Liver (tissue), 9 donors: ENCODE results near the gene OSBPL1A. TPM values are rescaled to one million over a fixed set of nuclear protein-coding genes. Genes with fewer than 3 reads are reported as not detected.

ENCODE experiments used
- DNase-seq: peaks from one replicate; pipeline ENCODE4 v3.0.0-alpha.2; 2017; ENCODE audit warnings: low spot score
- H3K27ac ChIP-seq, 2 donors: one replicate each; pipeline ENCODE4 v1.7.0; 2013; ENCODE audit warnings: inconsistent platforms in 2 of 2, low read length in 2 of 2, control low read depth in 1 of 2, low read depth in 1 of 2, mild to moderate bottlenecking in 1 of 2
- H3K27me3 ChIP-seq, 4 donors: one replicate each; pipeline versions ENCODE4 v1.6.1 to v1.7.0; 2013; ENCODE audit warnings: low read length in 3 of 4, inconsistent platforms in 1 of 4, mild to moderate bottlenecking in 1 of 4, moderate library complexity in 1 of 4; ENCODE audit not compliant: control insufficient read depth in 4 of 4, insufficient read depth in 4 of 4
- H3K36me3 ChIP-seq, 4 donors: one replicate each; pipeline versions ENCODE4 v1.6.1 to v1.7.0; 2013; ENCODE audit warnings: low read length in 3 of 4, mild to moderate bottlenecking in 3 of 4, low read depth in 1 of 4, moderate library complexity in 1 of 4; ENCODE audit not compliant: control insufficient read depth in 4 of 4, insufficient read depth in 3 of 4
- H3K4me1 ChIP-seq, 4 donors: one replicate each; pipeline versions ENCODE4 v1.6.1 to v1.7.0; 2013; ENCODE audit warnings: low read length in 3 of 4, mild to moderate bottlenecking in 3 of 4, moderate library complexity in 1 of 4; ENCODE audit not compliant: control insufficient read depth in 4 of 4, insufficient read depth in 4 of 4
- H3K4me3 ChIP-seq, 3 donors: one replicate each; pipeline versions ENCODE4 v1.6.1 to v1.7.0; 2013; ENCODE audit warnings: low read length in 3 of 3, control low read depth in 1 of 3, low read depth in 1 of 3, mild to moderate bottlenecking in 1 of 3
- H3K9ac ChIP-seq, 2 donors: one replicate each; pipeline ENCODE4 v1.7.0; 2013; ENCODE audit warnings: low read length in 2 of 2, mild to moderate bottlenecking in 2 of 2, moderate library complexity in 2 of 2, control low read depth in 1 of 2, low read depth in 1 of 2
- H3K9me3 ChIP-seq, 4 donors: one replicate each; pipeline versions ENCODE4 v1.6.1 to v1.7.0; 2013; ENCODE audit warnings: low read length in 3 of 4; ENCODE audit not compliant: control insufficient read depth in 4 of 4
- EGR1 ChIP-seq, 2 donors: IDR thresholded peaks; 2 replicates each; pipeline ENCODE4 v1.6.1; 2016 to 2018; ENCODE audit warnings: antibody characterized with exemption in 2 of 2, low read depth in 2 of 2
- FOXA1 ChIP-seq: IDR thresholded peaks from 2 replicates; pipeline ENCODE4 v1.6.1; 2016; ENCODE audit warnings: antibody characterized with exemption
- FOXA2 ChIP-seq: IDR thresholded peaks from 2 replicates; pipeline ENCODE4 v1.6.1; 2016; ENCODE audit warnings: antibody characterized with exemption
- GABPA ChIP-seq, 2 donors: IDR thresholded peaks in 1 of 2; conservative IDR thresholded peaks in 1 of 2; 2 replicates each; pipeline ENCODE4 v1.6.1; 2016; ENCODE audit warnings: antibody characterized with exemption in 2 of 2, mild to moderate bottlenecking in 1 of 2, moderate library complexity in 1 of 2
- HNF4A ChIP-seq, 2 donors: conservative IDR thresholded peaks; 2 replicates each; pipeline ENCODE4 v1.6.1; 2016; ENCODE audit warnings: antibody characterized with exemption in 2 of 2, mild to moderate bottlenecking in 2 of 2
- HNF4G ChIP-seq: IDR thresholded peaks from 2 replicates; pipeline ENCODE4 v1.6.1; 2016; ENCODE audit warnings: antibody characterized with exemption
- JUND ChIP-seq, 2 donors: IDR thresholded peaks; 2 replicates each; pipeline ENCODE4 v1.6.1; 2016; ENCODE audit warnings: antibody characterized with exemption in 2 of 2
- NR2F2 ChIP-seq: IDR thresholded peaks from 2 replicates; pipeline ENCODE4 v1.6.1; 2016; ENCODE audit warnings: antibody characterized with exemption
- RAD21 ChIP-seq, 2 donors: IDR thresholded peaks; 2 replicates each; pipeline ENCODE4 v1.6.1; 2016; ENCODE audit warnings: antibody characterized with exemption in 2 of 2, mild to moderate bottlenecking in 2 of 2
- RXRA ChIP-seq, 2 donors: IDR thresholded peaks; 2 replicates each; pipeline ENCODE4 v1.6.1; 2017 to 2018; ENCODE audit warnings: antibody characterized with exemption in 2 of 2, mild to moderate bottlenecking in 1 of 2
- SP1 ChIP-seq: IDR thresholded peaks from 2 replicates; pipeline ENCODE4 v1.6.1; 2018; ENCODE audit warnings: antibody characterized with exemption, mild to moderate bottlenecking
- TAF1 ChIP-seq: conservative IDR thresholded peaks from 2 replicates; pipeline ENCODE4 v1.6.1; 2016; ENCODE audit warnings: antibody characterized with exemption, mild to moderate bottlenecking
- YY1 ChIP-seq: IDR thresholded peaks from 2 replicates; pipeline ENCODE4 v1.6.1; 2016; ENCODE audit warnings: antibody characterized with exemption, mild to moderate bottlenecking
- WGBS: extraction: QIAGEN DNeasy Blood & Tissue Kit; methylation state at CpG from one replicate; pipeline ENCODE4 v1.1.7; 2013; 5-methylcytosine and 5-hydroxymethylcytosine counted together
- polyA plus RNA-seq, 2 donors: library from polyadenylated mRNA; stranded (reverse) in 1 of 2; unstranded in 1 of 2; fragments of 200-250 nt in 1 of 2; fragments of >200 nt in 1 of 2; fragmentation: Nextera tagmentation in 1 of 2; extraction: Ambion mirVana in 1 of 2; gene quantifications; one replicate each; pipeline versions ENCODE4 v1.2.1 to v1.2.3, GENCODE V29; 2013 to 2015
- total RNA-seq, 2 donors: library from RNA; depleted of rRNA; stranded (reverse); fragments of >200 nt; gene quantifications; one replicate each; pipeline ENCODE4 v1.2.3, GENCODE V29; 2014
- TF ChIP-seq, protein P1 (sequence below): fragments of 150-350 bp; IDR thresholded peaks from 2 replicates; pipeline ENCODE4 v1.5.1; 2017; ENCODE audit warnings: improper control_type of control experiment, low read depth, low read length; ENCODE audit not compliant: missing input control
- TF ChIP-seq, protein P2 (sequence below): IDR thresholded peaks from 2 replicates; pipeline ENCODE4 v1.6.1; 2016; ENCODE audit warnings: antibody characterized with exemption
- TF ChIP-seq, protein P3 (sequence below): IDR thresholded peaks from 2 replicates; pipeline ENCODE4 v1.6.1; 2016; ENCODE audit warnings: antibody characterized with exemption
- TF ChIP-seq, protein P4 (sequence below): IDR thresholded peaks from 2 replicates; pipeline ENCODE4 v1.6.1; 2016; ENCODE audit warnings: antibody characterized with exemption
- donor health status: healthy.
- donor health status: healthy.
- donor health status: healthy.
- donor health status: healthy.
- donor health status: healthy.

OSBPL1A gene
- total and polyA plus RNA-seq, 4 donors: 5.4 to 12.6 (median 8.9) TPM

DNA sequence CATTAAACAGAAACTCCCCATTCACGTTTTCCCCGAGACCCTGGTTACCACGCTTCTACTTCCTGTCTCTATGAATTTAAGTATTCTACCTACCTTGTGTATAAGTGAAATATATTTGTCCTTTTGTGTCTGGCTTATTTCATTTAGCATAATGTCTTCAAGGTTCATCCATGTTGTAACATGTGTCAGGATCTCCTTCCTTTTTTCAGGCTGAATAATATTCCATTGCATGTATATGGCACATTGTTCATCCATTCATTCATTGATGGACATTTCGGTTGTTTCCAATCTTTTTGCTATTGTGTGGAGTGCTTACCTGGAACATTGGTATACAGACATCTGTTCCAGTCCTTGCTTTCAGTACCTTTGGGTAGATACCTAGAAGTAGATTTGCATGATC is 276.9 kb downstream of the OSBPL1A start (continued):
- TF ChIP-seq TAF1 (no peak), FOXA2 (no peak), RAD21 (IDR thresholded peaks at IDR 0.05) (no peak), RXRA (IDR thresholded peaks at IDR 0.05) (no peak), HNF4G (no peak)

DNA sequence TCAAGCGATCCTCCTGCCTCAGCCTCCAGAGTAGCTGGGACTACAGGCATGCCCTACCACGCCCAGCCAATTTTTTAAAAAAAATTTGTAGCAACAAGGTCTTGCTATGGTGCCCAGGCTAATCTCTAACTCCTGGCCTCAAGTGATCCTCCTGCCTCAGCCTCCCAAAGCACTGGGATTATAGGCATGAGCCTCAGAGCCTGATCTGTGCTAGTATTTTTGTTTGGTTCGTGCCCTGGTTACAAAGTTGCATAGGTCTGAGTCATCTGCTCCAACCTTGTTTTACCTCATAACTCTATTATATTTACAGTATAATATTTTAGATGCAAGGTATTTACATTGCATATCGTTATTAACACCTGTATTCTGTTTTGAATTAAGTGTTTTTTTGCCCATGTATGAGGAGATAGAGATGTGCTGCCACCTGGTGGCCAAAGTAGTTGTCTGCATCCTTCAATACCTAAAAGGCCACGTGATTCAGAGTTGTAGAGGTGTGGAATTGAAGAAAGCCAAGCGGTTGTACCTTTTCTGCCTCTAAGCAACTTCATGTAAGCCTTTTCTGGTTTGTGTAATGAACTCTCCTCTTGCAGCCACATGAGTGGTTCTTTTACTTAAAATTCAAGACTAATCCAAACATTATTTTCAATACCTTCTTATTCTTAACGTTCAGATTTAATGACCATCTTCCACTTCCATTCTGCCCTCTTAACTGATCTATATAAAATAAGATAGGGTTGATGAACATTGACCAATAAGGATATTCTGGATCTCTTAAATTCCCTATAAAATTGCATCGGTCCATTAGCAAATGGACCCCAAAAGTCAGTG is 278.7 kb downstream of the OSBPL1A start:
- H3K36me3 ChIP-seq: peaks cover 3 to 38% (median 32%) of the 10 kb centered on the region in 4 donors
- DNase-seq: peak; percentile 73
- H3K9me3 ChIP-seq: no peaks in the 10 kb centered on the region
- TF ChIP-seq RXRA (IDR thresholded peaks at IDR 0.05) (no peak), RAD21 (IDR thresholded peaks at IDR 0.05) (peak; percentile 96 to 97)
- TF ChIP-seq, protein P1, sequence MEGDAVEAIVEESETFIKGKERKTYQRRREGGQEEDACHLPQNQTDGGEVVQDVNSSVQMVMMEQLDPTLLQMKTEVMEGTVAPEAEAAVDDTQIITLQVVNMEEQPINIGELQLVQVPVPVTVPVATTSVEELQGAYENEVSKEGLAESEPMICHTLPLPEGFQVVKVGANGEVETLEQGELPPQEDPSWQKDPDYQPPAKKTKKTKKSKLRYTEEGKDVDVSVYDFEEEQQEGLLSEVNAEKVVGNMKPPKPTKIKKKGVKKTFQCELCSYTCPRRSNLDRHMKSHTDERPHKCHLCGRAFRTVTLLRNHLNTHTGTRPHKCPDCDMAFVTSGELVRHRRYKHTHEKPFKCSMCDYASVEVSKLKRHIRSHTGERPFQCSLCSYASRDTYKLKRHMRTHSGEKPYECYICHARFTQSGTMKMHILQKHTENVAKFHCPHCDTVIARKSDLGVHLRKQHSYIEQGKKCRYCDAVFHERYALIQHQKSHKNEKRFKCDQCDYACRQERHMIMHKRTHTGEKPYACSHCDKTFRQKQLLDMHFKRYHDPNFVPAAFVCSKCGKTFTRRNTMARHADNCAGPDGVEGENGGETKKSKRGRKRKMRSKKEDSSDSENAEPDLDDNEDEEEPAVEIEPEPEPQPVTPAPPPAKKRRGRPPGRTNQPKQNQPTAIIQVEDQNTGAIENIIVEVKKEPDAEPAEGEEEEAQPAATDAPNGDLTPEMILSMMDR: peak; percentile 89
- no peak overlapping the region for H3K9ac ChIP-seq
- H3K27me3 ChIP-seq: no peaks in the 10 kb centered on the region
- H3K4me3 ChIP-seq: no peak overlapping the region
- WGBS: 60% methylated on average over 8 of the region's 8 CpGs
- peaks cover 4 to 48% (median 21%) of the 10 kb centered on the region in 4 donors for H3K4me1 ChIP-seq
- H3K27ac ChIP-seq: no peak overlapping the region

DNA sequence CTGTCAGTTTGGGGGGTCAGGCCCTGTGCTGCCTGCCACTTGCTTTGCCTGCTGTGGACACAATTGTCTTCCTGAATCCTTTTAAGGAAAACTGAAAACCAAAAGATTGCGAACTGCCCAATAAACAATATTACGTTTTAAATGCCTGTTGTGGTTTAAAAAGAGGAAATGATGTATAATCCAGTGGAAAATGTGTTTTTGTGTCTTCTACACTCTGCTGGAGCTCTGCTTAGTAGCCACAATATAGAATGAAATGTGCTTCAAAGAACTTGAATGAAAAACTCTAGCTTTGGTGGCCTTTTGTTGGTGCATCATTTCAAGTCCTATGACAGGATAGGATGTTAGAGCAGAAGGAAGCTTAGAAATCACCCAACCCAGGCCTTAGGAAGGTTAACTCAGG is 282.0 kb downstream of the OSBPL1A start:
- Histone ChIP-seq H3K36me3 (peaks cover 2 to 21% (median 17%) of the 10 kb centered on the region in 4 donors), H3K4me3 (peak overlapping the region; percentile 58 to 86 (median 63)), H3K9ac (peak overlapping the region; percentile 72 to 93), H3K27me3 (no peaks in the 10 kb centered on the region), H3K4me1 (peaks cover 5 to 52% (median 18%) of the 10 kb centered on the region in 4 donors), H3K9me3 (no peaks in the 10 kb centered on the region), H3K27ac (peak overlapping the region; percentile 94 to 98)
- 33% methylated on average over 2 of the region's 2 CpGs for WGBS
- TF ChIP-seq HNF4G (no peak), RXRA (IDR thresholded peaks at IDR 0.05) (no peak), NR2F2 (no peak)
- DNase-seq: no peak

DNA sequence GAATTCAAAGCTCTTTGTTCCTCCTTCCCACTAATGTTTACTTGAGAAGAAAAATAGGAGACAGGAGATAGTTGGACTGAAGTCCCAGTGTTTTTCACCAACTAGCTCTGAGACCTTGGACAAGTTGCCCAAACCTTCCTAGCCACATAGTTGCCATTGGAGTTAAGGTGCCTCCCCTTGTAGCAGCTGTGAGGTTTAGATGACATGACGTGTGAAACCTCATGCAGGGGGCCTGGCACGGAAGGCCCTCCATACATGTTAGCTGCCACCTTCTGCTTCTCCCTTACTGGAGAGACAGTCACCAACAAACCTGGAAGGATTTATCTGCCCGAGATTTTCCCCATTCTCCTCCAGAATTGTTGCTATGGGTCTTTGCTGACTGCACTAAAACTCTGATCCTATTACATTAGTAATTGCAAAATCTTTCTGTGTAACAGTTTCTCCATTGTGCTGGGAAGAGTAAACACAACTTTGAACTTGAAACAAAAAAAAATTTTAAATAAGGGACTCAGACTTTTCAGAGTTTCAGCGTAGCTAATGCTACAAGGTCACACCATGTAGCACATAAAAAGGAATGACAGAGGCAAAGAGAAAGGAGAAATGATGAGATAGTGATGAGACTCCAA is 282.6 kb downstream of the OSBPL1A start:
- H3K4me3 ChIP-seq: peak overlapping the region; percentile 58 to 86 (median 63)
- H3K9ac ChIP-seq: peak overlapping the region; percentile 89 to 93
- H3K36me3 ChIP-seq: peaks cover 2 to 17% (median 12%) of the 10 kb centered on the region in 4 donors
- no peak for DNase-seq
- 30% methylated on average over 4 of the region's 4 CpGs for WGBS
- H3K9me3 ChIP-seq: no peaks in the 10 kb centered on the region
- H3K27me3 ChIP-seq: no peaks in the 10 kb centered on the region
- peaks cover 5 to 52% (median 18%) of the 10 kb centered on the region in 4 donors for H3K4me1 ChIP-seq
- H3K27ac ChIP-seq: peak overlapping the region; percentile 94 to 98
- TF ChIP-seq EGR1 (IDR thresholded peaks at IDR 0.05; ENCODE audit: low read depth in 2 of 2): peak in 1 of 2 donors; percentile 19
- peak; percentile 22 to 52 for TF ChIP-seq JUND (IDR thresholded peaks at IDR 0.05)
- TF ChIP-seq SP1: peak; percentile 67
- TF ChIP-seq TAF1: peak; percentile 51
- peak; percentile 55 for TF ChIP-seq FOXA1
- TF ChIP-seq, protein P2, sequence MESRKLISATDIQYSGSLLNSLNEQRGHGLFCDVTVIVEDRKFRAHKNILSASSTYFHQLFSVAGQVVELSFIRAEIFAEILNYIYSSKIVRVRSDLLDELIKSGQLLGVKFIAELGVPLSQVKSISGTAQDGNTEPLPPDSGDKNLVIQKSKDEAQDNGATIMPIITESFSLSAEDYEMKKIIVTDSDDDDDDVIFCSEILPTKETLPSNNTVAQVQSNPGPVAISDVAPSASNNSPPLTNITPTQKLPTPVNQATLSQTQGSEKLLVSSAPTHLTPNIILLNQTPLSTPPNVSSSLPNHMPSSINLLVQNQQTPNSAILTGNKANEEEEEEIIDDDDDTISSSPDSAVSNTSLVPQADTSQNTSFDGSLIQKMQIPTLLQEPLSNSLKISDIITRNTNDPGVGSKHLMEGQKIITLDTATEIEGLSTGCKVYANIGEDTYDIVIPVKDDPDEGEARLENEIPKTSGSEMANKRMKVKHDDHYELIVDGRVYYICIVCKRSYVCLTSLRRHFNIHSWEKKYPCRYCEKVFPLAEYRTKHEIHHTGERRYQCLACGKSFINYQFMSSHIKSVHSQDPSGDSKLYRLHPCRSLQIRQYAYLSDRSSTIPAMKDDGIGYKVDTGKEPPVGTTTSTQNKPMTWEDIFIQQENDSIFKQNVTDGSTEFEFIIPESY: peak; percentile 42
- TF ChIP-seq YY1: peak; percentile 77
- TF ChIP-seq HNF4A (conservative IDR thresholded peaks at IDR 0.05): peak; percentile 71 to 75
- TF ChIP-seq, protein P3, sequence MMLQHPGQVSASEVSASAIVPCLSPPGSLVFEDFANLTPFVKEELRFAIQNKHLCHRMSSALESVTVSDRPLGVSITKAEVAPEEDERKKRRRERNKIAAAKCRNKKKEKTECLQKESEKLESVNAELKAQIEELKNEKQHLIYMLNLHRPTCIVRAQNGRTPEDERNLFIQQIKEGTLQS: no peak
- no peak for TF ChIP-seq NR2F2
- TF ChIP-seq, protein P1: no peak
- TF ChIP-seq HNF4G: no peak
- peak; percentile 65 for TF ChIP-seq FOXA2
- TF ChIP-seq RAD21 (IDR thresholded peaks at IDR 0.05): peak; percentile 26 to 33
- TF ChIP-seq, protein P4, sequence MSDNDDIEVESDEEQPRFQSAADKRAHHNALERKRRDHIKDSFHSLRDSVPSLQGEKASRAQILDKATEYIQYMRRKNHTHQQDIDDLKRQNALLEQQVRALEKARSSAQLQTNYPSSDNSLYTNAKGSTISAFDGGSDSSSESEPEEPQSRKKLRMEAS: no peak
- TF ChIP-seq RXRA (IDR thresholded peaks at IDR 0.05): peak; percentile 57 to 67
- no peak for TF ChIP-seq GABPA (IDR thresholded peaks at IDR 0.05 in 1 of 2, conservative IDR thresholded peaks at IDR 0.05 in 1 of 2)
